ENCODE results near the gene ERI2.

The ERI2 gene, protein sequence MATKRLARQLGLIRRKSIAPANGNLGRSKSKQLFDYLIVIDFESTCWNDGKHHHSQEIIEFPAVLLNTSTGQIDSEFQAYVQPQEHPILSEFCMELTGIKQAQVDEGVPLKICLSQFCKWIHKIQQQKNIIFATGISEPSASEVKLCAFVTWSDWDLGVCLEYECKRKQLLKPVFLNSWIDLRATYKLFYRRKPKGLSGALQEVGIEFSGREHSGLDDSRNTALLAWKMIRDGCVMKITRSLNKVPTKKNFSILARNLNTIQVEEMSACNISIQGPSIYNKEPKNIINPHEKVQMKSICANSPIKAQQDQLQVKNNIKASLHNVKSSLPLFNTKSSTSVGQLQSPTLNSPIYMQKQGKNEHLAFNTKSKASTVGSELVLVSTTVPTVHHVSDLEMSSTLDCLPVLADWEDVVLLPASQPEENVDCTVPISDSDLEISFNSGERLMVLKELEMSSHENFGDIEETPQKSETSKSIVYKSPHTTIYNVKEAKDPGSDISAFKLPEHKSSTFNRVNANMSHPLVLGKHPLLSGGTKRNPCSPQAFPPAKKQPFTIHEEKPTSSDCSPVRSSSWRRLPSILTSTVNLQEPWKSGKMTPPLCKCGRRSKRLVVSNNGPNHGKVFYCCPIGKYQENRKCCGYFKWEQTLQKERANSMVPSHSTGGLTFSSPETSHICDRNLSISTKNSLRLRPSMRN

DNA sequence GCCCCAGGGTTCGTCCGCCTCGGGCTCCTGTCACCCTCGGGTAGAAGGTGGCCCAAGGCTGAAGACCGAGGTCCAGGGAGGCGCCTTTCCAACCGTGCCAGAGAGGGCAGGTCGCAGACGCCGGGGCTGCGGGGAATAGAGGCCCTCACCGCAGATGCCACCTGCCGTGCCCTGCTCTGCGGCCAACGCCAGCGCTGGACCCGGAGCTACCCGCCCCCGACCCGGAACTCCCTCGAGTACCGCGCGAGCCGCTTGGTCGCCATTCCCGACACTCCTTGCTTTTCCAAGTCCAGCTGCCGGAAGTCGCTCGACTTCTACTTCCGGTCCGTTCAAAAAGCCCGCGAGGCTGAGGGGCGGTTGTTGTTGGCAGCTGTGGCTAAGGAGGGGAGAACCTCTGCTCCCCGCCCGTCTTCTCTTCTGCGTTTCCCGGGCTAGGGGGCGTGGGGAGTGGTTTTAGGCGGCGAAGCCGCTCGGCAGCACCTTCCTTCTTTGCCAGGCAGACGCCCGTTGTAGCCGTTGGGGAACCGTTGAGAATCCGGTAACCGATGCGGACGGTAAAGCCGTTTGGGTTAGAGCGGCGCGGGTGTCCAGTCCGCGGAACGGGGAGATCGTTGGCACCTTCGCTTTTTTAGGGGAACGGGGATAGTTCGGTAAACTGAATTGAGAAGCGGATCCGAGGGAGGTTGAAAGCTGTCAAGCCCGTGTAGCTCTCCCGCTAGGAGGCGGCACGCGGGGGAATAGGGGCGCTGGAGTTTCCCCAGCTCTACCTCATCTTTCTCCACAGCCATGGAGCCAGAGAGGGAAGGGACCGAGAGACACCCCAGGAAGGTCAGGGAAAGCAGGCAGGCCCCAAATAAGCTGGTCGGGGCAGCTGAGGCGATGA lies at the start of gene ERI2, which contains the start of gene REXO5:
Gene ERI2, minus strand, starts transcription at position 305 of the 883 bp plus-strand sequence. Its CDS starts 42 bp downstream, at position 263.
Gene REXO5, plus strand, starts transcription at position 360 of the 883 bp plus-strand sequence. Its CDS starts 427 bp downstream, at position 787.
- peak; percentile 97 for DNase-seq (ENCODE audit: low read depth)
- Histone ChIP-seq H3K4me1 (ENCODE audit: control insufficient read depth, insufficient read depth, low read length) (peaks cover 3% of the 10 kb centered on the region), H3K9me3 (ENCODE audit: control insufficient read depth, low read length) (no peaks in the 10 kb centered on the region), H3K27me3 (replicated peaks; ENCODE audit: control insufficient read depth, insufficient read depth, low read length) (no peaks in the 10 kb centered on the region), H3K4me3 (ENCODE audit: low read length) (peak within 1 kb of the TSS; percentile 97), H3K36me3 (ENCODE audit: control insufficient read depth, insufficient read depth, low read length, severe bottlenecking) (peaks cover under 1% of the 10 kb centered on the region), H3K9ac (ENCODE audit: low read length) (peak within 1 kb of the TSS; percentile 92)

DNA sequence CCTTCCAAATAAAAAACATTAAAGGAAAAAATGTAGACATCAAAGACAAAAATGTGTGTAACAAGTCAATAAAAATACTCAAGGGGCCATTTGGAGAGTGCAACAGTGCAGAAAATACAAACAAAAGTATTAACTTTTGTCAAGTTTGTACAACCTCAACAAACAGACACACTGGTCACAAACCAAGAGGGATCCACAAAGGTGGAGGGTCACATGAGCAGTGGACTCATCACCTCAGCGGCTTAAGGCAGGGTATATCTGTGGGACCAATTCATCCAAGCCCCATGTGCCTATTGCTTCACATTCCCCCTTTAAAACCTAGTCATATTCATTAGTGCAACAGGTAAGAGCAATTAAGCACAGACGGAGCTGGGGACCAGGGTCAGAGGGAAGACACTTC lies 48.7 kb upstream of the ERI2 start:
- peaks cover 67% of the 10 kb centered on the region for H3K36me3 ChIP-seq (ENCODE audit: control insufficient read depth, insufficient read depth, low read length, severe bottlenecking)
- no peaks in the 10 kb centered on the region for H3K27me3 ChIP-seq (replicated peaks; ENCODE audit: control insufficient read depth, insufficient read depth, low read length)
- DNase-seq (ENCODE audit: low read depth), result no peak
- H3K4me3 ChIP-seq (ENCODE audit: low read length), result no peak overlapping the region
- H3K9me3 ChIP-seq (ENCODE audit: control insufficient read depth, low read length), result no peaks in the 10 kb centered on the region
- H3K4me1 ChIP-seq (ENCODE audit: control insufficient read depth, insufficient read depth, low read length), result peaks cover 88% of the 10 kb centered on the region
- no peak overlapping the region for H3K9ac ChIP-seq (ENCODE audit: low read length)

GRCh38 chr16:20853981-20854620 lies 47.8 kb upstream of the ERI2 start:
- no peak for DNase-seq (ENCODE audit: low read depth)
- Histone ChIP-seq H3K36me3 (ENCODE audit: control insufficient read depth, insufficient read depth, low read length, severe bottlenecking) (peaks cover 58% of the 10 kb centered on the region), H3K27me3 (replicated peaks; ENCODE audit: control insufficient read depth, insufficient read depth, low read length) (no peaks in the 10 kb centered on the region), H3K4me1 (ENCODE audit: control insufficient read depth, insufficient read depth, low read length) (peaks cover 88% of the 10 kb centered on the region), H3K9ac (ENCODE audit: low read length) (peak overlapping the region; percentile 86), H3K9me3 (ENCODE audit: control insufficient read depth, low read length) (no peaks in the 10 kb centered on the region), H3K4me3 (ENCODE audit: low read length) (peak overlapping the region; percentile 8)

DNA sequence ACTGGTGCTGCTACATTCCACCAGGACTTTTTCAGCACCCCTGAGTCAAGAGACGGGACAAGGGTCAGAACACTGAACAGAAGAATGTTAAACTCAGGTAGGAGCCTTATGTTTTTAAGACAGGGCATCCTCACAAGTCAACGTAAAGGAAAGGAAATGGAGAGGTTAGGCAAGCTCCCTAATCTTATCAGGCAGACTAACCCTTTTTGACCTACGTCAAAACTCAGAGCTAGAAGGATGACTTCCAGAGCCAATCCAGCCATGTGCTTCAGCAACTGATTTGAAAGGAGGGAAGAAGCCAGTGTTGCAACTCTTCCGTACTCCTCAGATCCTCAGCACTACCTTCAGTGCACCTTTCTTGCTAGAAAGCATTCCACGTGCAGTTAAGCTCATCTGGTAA lies 46.9 kb upstream of the ERI2 start:
- Histone ChIP-seq H3K9me3 (ENCODE audit: control insufficient read depth, low read length) (no peaks in the 10 kb centered on the region), H3K36me3 (ENCODE audit: control insufficient read depth, insufficient read depth, low read length, severe bottlenecking) (peaks cover 56% of the 10 kb centered on the region), H3K4me1 (ENCODE audit: control insufficient read depth, insufficient read depth, low read length) (peaks cover 87% of the 10 kb centered on the region), H3K27me3 (replicated peaks; ENCODE audit: control insufficient read depth, insufficient read depth, low read length) (no peaks in the 10 kb centered on the region), H3K9ac (ENCODE audit: low read length) (peak overlapping the region; percentile 86), H3K4me3 (ENCODE audit: low read length) (no peak overlapping the region)
- DNase-seq (ENCODE audit: low read depth), result no peak

DNA sequence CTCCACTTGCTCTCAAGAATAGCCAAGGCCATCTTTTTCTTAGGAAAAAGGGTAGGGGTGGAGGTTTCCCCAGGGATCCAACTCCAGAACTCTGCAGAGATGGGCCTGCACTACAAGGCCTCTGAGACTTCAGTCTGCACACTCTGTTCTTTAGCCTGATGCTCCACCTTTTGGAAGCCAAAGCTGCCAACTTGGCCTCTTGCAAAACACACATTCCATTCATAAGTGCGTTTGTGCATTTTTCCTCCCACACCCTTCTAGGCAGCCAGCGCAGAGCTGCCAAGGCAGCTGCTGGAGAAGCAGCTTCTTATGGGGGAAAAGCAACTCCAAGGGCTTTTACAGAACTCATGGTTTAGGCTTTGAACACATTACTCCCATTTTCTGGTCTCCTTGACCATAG lies 45.3 kb upstream of the ERI2 start:
- H3K36me3 ChIP-seq (ENCODE audit: control insufficient read depth, insufficient read depth, low read length, severe bottlenecking), result peaks cover 43% of the 10 kb centered on the region
- DNase-seq (ENCODE audit: low read depth), result peak; percentile 96
- no peaks in the 10 kb centered on the region for H3K9me3 ChIP-seq (ENCODE audit: control insufficient read depth, low read length)
- H3K27me3 ChIP-seq (replicated peaks; ENCODE audit: control insufficient read depth, insufficient read depth, low read length), result no peaks in the 10 kb centered on the region
- H3K9ac ChIP-seq (ENCODE audit: low read length), result peak overlapping the region; percentile 86
- H3K4me3 ChIP-seq (ENCODE audit: low read length), result peak overlapping the region; percentile 48
- H3K4me1 ChIP-seq (ENCODE audit: control insufficient read depth, insufficient read depth, low read length), result peaks cover 75% of the 10 kb centered on the region

GRCh38 chr16:20850981-20851380 lies 44.7 kb upstream of the ERI2 start:
- peaks cover 36% of the 10 kb centered on the region for H3K36me3 ChIP-seq (ENCODE audit: control insufficient read depth, insufficient read depth, low read length, severe bottlenecking)
- H3K27me3 ChIP-seq (replicated peaks; ENCODE audit: control insufficient read depth, insufficient read depth, low read length), result no peaks in the 10 kb centered on the region
- no peak for DNase-seq (ENCODE audit: low read depth)
- peak overlapping the region; percentile 26 for H3K4me3 ChIP-seq (ENCODE audit: low read length)
- no peaks in the 10 kb centered on the region for H3K9me3 ChIP-seq (ENCODE audit: control insufficient read depth, low read length)
- peak overlapping the region; percentile 86 for H3K9ac ChIP-seq (ENCODE audit: low read length)
- H3K4me1 ChIP-seq (ENCODE audit: control insufficient read depth, insufficient read depth, low read length), result peaks cover 68% of the 10 kb centered on the region

GRCh38 chr16:20849589-20850390 lies 43.5 kb upstream of the ERI2 start:
- H3K4me1 ChIP-seq (ENCODE audit: control insufficient read depth, insufficient read depth, low read length), result peaks cover 57% of the 10 kb centered on the region
- peak overlapping the region; percentile 86 for H3K9ac ChIP-seq (ENCODE audit: low read length)
- peak; percentile 90 for DNase-seq (ENCODE audit: low read depth)
- peak overlapping the region; percentile 11 for H3K4me3 ChIP-seq (ENCODE audit: low read length)
- H3K9me3 ChIP-seq (ENCODE audit: control insufficient read depth, low read length), result no peaks in the 10 kb centered on the region
- no peaks in the 10 kb centered on the region for H3K27me3 ChIP-seq (replicated peaks; ENCODE audit: control insufficient read depth, insufficient read depth, low read length)
- peaks cover 24% of the 10 kb centered on the region for H3K36me3 ChIP-seq (ENCODE audit: control insufficient read depth, insufficient read depth, low read length, severe bottlenecking)

DNA sequence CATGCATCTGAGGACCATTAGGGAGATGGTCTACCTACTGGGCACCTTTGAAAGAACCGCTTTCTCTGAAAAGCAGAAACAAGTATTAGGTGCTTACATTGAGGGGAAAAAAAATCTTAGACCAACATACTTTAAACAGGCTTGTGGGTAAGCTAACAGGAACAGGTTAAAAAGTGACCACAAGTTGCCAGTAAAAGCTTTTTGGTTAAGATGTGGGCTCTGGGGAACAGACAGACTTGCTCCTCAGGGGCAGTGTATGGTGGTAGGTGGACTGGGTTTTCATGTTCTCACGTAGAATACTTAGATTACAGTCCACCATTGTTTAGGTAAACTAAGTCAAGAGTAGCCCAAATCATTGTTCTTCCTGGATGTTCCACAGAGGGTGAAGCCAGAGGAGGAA lies 41.3 kb upstream of the ERI2 start:
- H3K4me1 ChIP-seq (ENCODE audit: control insufficient read depth, insufficient read depth, low read length), result peaks cover 34% of the 10 kb centered on the region
- no peaks in the 10 kb centered on the region for H3K9me3 ChIP-seq (ENCODE audit: control insufficient read depth, low read length)
- no peaks in the 10 kb centered on the region for H3K27me3 ChIP-seq (replicated peaks; ENCODE audit: control insufficient read depth, insufficient read depth, low read length)
- H3K4me3 ChIP-seq (ENCODE audit: low read length), result no peak overlapping the region
- H3K36me3 ChIP-seq (ENCODE audit: control insufficient read depth, insufficient read depth, low read length, severe bottlenecking), result peaks cover 6% of the 10 kb centered on the region
- no peak for DNase-seq (ENCODE audit: low read depth)
- no peak overlapping the region for H3K9ac ChIP-seq (ENCODE audit: low read length)

GRCh38 chr16:20846551-20846950 lies 40.3 kb upstream of the ERI2 start:
- peaks cover 25% of the 10 kb centered on the region for H3K4me1 ChIP-seq (ENCODE audit: control insufficient read depth, insufficient read depth, low read length)
- DNase-seq (ENCODE audit: low read depth), result no peak

DNA sequence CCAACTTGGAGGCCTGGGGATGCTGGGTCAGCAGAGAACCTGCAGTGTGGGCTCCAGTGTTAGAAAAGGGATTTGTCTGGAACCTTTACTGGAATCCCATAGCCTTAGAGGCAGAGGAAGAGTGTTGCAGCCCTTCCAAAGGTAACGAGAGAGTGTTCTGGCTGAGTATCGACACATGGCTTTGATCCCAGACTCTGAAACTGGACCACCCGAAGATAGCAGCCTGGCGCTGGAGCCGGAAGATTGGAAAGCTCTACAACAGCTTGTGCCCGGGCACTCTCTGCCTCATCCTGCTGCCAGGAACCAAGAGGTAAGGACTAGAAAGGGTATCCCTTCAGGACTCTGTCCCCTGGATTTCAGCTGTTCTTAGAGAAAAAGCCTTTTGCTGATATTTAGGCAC lies 39.8 kb upstream of the ERI2 start:
- no peak for DNase-seq (ENCODE audit: low read depth)
- Histone ChIP-seq H3K27me3 (replicated peaks; ENCODE audit: control insufficient read depth, insufficient read depth, low read length) (no peaks in the 10 kb centered on the region), H3K4me1 (ENCODE audit: control insufficient read depth, insufficient read depth, low read length) (peaks cover 21% of the 10 kb centered on the region), H3K36me3 (ENCODE audit: control insufficient read depth, insufficient read depth, low read length, severe bottlenecking) (peaks cover 5% of the 10 kb centered on the region), H3K9me3 (ENCODE audit: control insufficient read depth, low read length) (no peaks in the 10 kb centered on the region), H3K9ac (ENCODE audit: low read length) (no peak overlapping the region), H3K4me3 (ENCODE audit: low read length) (no peak overlapping the region)

More at GRCh38 chr16:20846551-20846950, 40.3 kb upstream of the ERI2 start:
- Histone ChIP-seq H3K4me3 (ENCODE audit: low read length) (no peak overlapping the region), H3K9me3 (ENCODE audit: control insufficient read depth, low read length) (no peaks in the 10 kb centered on the region), H3K9ac (ENCODE audit: low read length) (no peak overlapping the region), H3K27me3 (replicated peaks; ENCODE audit: control insufficient read depth, insufficient read depth, low read length) (no peaks in the 10 kb centered on the region), H3K36me3 (ENCODE audit: control insufficient read depth, insufficient read depth, low read length, severe bottlenecking) (peaks cover 5% of the 10 kb centered on the region)

Data from adipocyte (in vitro differentiated cells).